ENCODE data around the gene PKD1L1.
"Not testable (repeated sequence)": the region's sequence is repeated elsewhere in the genome, so short reads cannot be mapped to it uniquely, and the experiment has no call there.

PKD1L1 gene

GRCh38 chr7:47937711-47938573, 10.3 kb downstream of the PKD1L1 start:
- no peak for DNase-seq

- no peak for DNase-seq
Observed at GRCh38 chr7:47937065-47937687, 11.1 kb downstream of the PKD1L1 start.

GRCh38 chr7:47936323-47936722, 11.9 kb downstream of the PKD1L1 start:
- DNase-seq, result no peak

- DNase-seq, result no peak
Observed at GRCh38 chr7:47935336-47935735, 12.9 kb downstream of the PKD1L1 start.

- no peak for DNase-seq
Observed at GRCh38 chr7:47934831-47935230, 13.4 kb downstream of the PKD1L1 start.

- DNase-seq, result no peak
Observed at GRCh38 chr7:47933215-47933614, 15.1 kb downstream of the PKD1L1 start.

- DNase-seq, result no peak
Observed at GRCh38 chr7:47932466-47933037, 15.7 kb downstream of the PKD1L1 start.

- DNase-seq, result no peak
Observed at GRCh38 chr7:47932016-47932415, 16.2 kb downstream of the PKD1L1 start.

- no peak for DNase-seq
Observed at GRCh38 chr7:47931005-47932004, 17.0 kb downstream of the PKD1L1 start.

- DNase-seq, result no peak
Observed at GRCh38 chr7:47924266-47924665, 24.0 kb downstream of the PKD1L1 start.

- not testable (repeated sequence) for DNase-seq
Observed at GRCh38 chr7:47923081-47923875, 25.0 kb downstream of the PKD1L1 start.

- not testable (repeated sequence) for DNase-seq
Observed at GRCh38 chr7:47916514-47916913, 31.8 kb downstream of the PKD1L1 start.

- DNase-seq, result no peak
Observed at GRCh38 chr7:47915616-47915976, 32.7 kb downstream of the PKD1L1 start.

GRCh38 chr7:47914717-47915615, 33.3 kb downstream of the PKD1L1 start:
- DNase-seq, result no peak

- DNase-seq, result no peak
Observed at GRCh38 chr7:47912332-47912731, 35.9 kb downstream of the PKD1L1 start.

- DNase-seq, result no peak
Observed at GRCh38 chr7:47908720-47909119, 39.5 kb downstream of the PKD1L1 start.

GRCh38 chr7:47907981-47908616, 40.2 kb downstream of the PKD1L1 start:
- DNase-seq, result no peak

GRCh38 chr7:47906883-47907282, 41.4 kb downstream of the PKD1L1 start:
- no peak for DNase-seq

GRCh38 chr7:47905076-47905920, 43.0 kb downstream of the PKD1L1 start:
- no peak for DNase-seq
